ENCODE results near the gene OSBPL5.
"Not testable (repeated sequence)": the region's sequence is repeated elsewhere in the genome, so short reads cannot be mapped to it uniquely, and the experiment has no call there.

Gene OSBPL5

DNA sequence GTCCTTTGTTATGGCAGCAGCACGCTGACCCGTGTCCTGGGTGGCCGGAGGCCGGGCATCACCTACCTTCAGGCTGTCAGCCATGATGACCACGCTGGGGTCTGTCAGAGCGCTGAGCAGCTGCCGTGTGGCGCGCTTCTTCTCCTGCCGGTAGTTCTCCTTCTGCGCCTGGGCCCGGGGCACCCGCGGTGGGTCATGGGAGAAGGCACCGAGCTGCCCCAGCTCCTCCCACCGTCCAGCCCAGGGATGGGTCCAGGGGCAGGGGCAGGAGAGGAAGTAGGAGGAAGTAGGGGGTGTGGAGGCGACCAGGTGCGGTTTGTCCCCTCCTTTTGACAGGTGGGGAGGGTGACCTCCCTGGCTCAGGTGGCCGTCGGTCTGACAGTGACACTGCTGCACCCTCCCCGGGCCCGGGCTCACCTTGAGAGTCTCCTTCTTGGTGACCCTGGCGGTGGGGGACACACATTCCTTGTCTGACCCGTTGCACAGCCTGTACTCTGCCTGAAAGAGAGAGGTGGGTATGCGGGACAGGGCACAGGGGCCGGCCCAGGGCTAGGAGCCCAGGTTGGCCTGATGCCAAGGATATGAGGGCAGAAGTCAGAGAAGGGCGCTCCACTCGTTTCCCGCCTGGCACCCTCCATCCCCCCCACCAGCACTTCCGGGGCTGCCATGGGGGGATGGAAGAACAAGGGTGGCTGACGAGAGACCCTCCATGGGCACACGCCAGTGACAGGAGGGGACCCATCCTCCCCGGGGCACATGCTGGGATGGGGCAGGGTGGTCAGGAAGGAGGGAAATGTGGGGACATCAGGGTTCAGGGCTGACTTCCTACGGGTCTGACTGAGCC, 43.0 kb downstream of the OSBPL5 start:
- DNase-seq (ENCODE audit: low read depth in 2 of 2) = no peak

- no peak for DNase-seq (ENCODE audit: low read depth in 2 of 2)
Measured at GRCh38 chr11:3121416-3121815, 43.7 kb downstream of the OSBPL5 start.

GRCh38 chr11:3120071-3120792, 44.9 kb downstream of the OSBPL5 start:
- no peak for DNase-seq (ENCODE audit: low read depth in 2 of 2)

GRCh38 chr11:3119141-3119821, 45.8 kb downstream of the OSBPL5 start:
- no peak for DNase-seq (ENCODE audit: low read depth in 2 of 2)

DNA sequence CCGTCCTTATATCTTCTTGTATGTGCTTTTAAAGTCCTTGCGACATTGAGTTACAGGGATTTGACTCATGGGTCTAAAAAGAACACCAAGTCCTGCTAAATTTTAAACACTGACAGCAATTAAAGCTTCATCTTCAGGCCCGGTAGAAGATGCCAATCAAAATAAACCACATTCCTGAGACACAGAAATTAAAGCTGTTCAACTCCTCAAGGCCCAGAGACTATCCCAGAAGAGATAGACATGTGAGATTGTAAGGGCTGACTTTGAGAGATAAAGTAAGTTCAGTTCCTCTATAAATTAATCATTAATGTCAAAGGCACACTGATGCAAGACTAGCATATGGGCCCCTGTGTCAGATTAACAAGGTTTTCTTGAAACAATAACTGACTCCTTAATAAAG, 49.8 kb downstream of the OSBPL5 start:
- no peak for DNase-seq (ENCODE audit: low read depth in 2 of 2)

DNA sequence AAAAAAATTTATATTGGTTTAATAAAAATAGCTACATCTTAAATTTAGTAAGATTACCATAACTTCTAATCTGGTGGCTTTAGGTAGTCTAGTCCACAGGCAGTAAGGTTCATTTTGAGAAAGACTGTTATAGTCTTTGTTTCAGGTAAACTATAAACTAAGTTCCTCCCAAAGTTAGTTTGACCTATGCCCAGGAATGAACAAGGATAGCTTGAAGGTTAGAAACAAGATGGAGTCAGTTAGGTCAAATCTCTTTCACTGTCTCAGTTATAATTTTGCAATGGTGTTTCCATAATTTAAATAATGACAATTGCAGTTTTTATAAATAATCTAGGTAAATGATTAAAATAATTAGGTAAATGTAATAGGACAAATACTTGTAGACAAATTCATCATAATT, 51.4 kb downstream of the OSBPL5 start:
- DNase-seq (ENCODE audit: low read depth in 2 of 2) = not testable (repeated sequence)

- DNase-seq (ENCODE audit: low read depth in 2 of 2) = no peak
Measured at GRCh38 chr11:3111919-3112690, 53.0 kb downstream of the OSBPL5 start.

DNA sequence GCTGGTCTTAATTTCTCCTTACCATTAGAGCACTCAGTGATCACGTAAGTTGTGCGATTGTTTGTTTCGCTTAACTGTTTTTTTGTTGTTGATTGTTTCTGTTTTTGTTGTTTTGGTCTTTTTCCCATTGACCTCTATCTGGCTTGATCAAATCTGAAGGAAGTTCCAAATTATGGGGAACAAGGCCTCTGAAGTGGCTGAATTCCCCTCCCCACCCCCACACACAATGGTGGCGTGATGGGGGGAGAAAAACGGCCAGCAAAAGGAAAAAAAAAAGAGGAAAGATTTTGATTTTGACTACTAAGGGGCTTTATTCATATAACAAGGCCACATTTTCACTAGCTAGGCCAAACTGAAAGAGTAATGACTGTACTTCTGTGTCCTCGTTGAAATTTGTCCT, 53.6 kb downstream of the OSBPL5 start:
- no peak for DNase-seq (ENCODE audit: low read depth in 2 of 2)

DNA sequence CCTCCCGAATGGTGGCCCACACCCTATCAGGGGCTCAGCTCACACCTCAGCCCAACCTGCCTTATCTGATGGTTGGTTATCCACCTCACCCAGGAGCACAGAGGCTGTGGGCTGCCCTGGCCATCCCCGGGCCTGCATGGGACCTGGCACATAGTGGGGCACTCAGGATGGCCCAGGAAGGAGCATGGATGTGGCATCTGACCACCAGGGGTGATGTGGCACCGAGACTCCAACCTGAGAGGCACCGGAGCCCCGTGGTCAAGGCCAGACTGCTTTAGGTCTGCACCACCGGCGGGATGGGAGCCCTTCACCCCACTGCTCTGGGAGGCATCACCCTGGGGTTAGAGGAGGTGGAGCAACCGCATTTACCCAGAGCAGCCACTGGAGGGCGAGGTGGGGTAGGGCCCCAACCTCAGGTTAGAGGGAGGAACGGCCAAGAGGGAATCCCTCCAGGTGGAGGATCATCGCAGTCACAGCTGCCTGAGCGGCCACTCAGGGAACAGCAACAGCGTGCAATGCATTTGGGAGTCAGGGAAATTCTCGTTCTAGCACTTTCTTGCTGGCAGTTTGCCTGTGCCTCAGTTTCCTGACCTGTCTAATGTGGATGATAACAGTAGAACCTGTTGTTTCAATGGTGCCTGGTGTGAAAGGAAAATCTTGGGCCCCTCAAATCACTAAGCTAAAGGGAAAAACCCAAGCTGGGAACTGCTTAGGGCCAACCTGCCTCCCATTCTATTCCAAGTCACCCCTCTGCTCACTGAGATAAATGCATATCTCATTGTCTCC, 55.0 kb downstream of the OSBPL5 start:
- peak; percentile 3 to 22 for DNase-seq (ENCODE audit: low read depth in 2 of 2)

DNA sequence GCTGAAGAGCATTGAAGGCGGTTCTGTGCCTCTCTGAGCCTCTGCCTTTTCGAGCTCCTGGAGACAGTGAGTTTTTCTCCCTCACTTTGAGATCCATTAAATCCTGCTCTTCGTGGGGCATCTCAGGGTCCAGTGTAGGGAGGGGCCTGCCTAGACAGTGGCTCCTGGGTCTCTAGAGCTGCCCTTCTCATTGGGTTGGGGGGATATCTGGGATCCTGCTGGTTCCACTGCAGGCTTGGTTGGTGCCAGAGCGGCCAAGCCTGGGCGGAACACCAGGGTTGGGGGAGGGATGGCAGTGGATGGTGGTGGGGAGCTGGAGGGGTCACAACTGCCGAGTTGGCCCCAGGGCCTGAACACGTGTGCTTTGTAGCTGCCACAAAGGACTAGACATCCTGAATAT, 55.7 kb downstream of the OSBPL5 start:
- DNase-seq (ENCODE audit: low read depth in 2 of 2) = no peak

DNA sequence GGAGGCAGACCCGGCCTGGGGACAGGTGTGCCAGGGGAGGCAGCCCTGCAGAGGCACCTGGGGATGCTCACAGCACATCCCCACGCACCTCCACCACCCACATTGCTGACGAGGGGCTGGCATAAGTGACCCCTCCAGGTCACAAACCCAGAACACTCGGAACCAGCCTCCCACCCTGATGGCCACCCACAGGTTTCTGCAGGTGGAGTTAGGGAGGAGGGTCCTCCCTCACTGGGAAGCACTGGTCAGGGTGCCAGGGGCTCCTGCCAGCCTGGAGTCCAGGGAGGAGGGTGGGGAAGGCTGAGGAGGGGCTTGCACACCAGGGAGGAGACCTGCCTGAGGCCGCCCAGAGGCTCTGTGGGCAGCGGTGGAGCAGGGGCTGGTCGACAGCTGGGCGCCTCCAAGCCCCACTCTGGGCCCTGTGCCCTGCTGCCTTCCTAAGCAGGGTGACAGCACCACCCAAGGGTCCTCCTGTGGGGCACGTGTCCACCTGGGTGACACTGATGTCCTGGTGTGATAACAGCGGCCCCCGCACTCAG, 56.9 kb downstream of the OSBPL5 start:
- no peak for DNase-seq (ENCODE audit: low read depth in 2 of 2)

GRCh38 chr11:3107608-3108182, 57.4 kb downstream of the OSBPL5 start:
- DNase-seq (ENCODE audit: low read depth in 2 of 2) = no peak

- DNase-seq (ENCODE audit: low read depth in 2 of 2) = no peak
Measured at GRCh38 chr11:3106736-3107524, 58.2 kb downstream of the OSBPL5 start.

- no peak for DNase-seq (ENCODE audit: low read depth in 2 of 2)
Measured at GRCh38 chr11:3105791-3106735, 59.0 kb downstream of the OSBPL5 start.

DNA sequence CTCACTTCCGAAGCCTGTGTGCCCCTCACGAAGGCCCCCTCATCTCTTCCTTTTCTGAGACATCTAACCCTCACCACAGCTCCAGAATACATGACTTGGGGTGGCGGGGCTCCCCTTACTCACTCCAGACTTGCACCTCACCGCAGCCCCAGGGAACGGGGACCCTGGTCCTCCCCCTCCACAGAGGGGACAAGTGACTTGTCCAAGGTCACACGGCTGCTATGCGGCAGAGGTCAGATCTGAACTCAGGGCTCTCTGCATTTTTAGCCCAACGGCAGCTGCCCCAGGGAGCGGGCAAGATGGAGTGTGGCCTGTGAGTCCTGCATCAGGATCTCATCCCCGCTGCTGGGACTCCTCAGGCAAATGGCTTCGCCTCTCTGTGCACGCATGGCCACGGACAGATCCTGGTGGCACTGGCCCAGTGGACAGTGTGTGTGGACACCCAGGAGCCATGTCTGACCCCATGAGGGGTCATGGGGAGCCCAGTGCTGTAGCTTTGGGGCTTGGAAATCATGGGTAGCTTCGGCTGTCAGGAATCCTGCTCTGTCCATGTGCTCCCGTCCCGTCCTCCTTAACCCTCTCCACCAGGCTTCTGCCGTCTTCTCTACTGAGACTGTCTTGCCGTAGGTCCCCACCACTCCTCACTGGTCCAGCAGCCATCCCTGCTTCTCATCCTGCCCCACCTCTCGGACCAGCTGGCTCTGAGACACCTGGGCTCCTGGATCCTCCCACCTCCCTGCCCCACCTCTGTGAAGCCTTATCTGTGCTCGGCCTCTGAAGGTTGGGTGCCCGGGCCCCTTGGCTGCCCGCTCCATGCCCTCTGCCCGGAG, 59.9 kb downstream of the OSBPL5 start:
- DNase-seq (ENCODE audit: low read depth in 2 of 2) = no peak

DNA sequence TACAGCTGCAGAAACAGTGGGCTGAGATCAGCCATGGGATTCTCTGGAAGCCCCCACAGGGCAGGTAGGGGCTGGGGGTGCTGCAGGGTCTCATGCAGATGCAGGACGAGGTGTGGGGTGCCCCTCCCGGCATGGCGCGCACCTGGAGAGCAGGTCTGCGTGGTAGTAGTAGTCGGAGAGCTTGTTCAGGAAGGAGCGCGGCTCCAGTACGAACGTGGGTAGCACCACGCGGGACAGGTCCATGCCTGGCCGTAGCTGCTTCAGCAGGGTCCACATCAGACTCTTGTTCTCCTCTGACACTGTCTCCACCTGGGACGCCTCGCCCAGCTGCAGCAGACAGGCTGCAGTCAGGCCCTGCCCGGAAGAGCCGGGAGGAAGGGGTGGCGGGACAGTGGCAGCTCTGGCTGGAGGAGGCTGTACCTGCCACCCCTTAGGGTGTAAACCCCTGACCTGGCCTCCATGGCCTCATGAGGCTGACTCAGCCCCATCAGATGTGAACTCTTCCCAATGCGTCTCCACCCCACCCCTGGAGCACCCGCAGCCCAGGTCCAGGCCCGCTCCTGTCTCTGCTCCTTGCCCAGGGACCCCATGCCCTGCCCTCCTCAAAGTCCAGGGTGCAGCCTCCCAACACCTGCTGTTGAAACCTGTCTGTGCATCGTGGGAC, 60.9 kb downstream of the OSBPL5 start:
- no peak for DNase-seq (ENCODE audit: low read depth in 2 of 2)

- no peak for DNase-seq (ENCODE audit: low read depth in 2 of 2)
Measured at GRCh38 chr11:3103076-3103475, 62.0 kb downstream of the OSBPL5 start.
